ENCODE results near the gene MT1H.
"Not testable (repeated sequence)": the region's sequence is repeated elsewhere in the genome, so short reads cannot be mapped to it uniquely, and the experiment has no call there.

Gene MT1H

GRCh38 chr16:56669005-56669839 is at the start of gene MT1H:
MT1H (plus strand) TSS chr16:56669814; CDS start chr16:56669885, 71 bp downstream.
- FAIRE-seq, result no peak

- no peak for FAIRE-seq
Observed at GRCh38 chr16:56620339-56620897, 49.2 kb upstream of the MT1H start.

GRCh38 chr16:56621665-56622445 is 47.8 kb upstream of the MT1H start:
- not testable (repeated sequence) for FAIRE-seq

DNA sequence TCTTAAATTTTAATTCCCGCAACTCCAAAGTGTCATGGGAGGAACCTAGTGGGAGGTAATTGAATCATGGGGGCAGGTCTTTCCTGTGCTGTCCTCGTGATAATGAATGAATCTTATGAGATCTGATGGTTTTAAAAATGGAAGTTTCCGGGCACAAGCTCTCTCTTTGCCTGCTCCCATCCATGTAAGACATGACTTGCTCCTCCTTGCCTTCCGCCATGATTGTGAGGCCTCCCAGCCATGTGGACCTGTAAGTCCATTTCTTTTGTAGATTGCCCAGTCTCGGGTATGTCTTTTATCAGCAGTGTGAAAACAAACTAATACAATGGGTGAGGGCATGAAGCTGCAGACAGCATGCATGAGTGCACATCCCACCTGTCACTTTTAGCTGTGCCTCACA is 46.4 kb upstream of the MT1H start:
- not testable (repeated sequence) for FAIRE-seq

DNA sequence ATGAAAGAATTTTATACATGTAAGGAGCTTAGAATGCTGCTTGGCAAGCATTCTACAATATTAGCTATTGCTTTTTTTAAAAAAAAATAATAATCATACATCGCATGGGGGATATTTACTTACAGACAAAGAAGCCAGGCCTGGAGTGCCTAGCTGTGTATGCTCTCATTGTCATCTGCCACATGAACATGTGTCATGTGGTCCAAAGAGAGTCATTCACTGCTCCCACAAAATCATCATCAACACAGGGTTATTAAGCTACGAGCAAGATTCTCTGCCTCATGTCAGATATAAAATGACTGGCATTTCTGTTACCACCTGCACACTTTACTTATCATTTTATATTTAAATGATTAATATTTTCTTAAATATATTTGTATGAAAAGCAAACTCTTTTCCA is 46.0 kb upstream of the MT1H start:
- no peak for FAIRE-seq

GRCh38 chr16:56625140-56625942 is 44.3 kb upstream of the MT1H start, which contains the start of gene MT1E:
MT1E (plus strand) TSS chr16:56625781; CDS start chr16:56625852, 71 bp downstream.
- no peak for FAIRE-seq

- FAIRE-seq, result no peak
Observed at GRCh38 chr16:56625943-56626654, 43.5 kb upstream of the MT1H start.

GRCh38 chr16:56626685-56627084 is 42.9 kb upstream of the MT1H start:
- no peak for FAIRE-seq

DNA sequence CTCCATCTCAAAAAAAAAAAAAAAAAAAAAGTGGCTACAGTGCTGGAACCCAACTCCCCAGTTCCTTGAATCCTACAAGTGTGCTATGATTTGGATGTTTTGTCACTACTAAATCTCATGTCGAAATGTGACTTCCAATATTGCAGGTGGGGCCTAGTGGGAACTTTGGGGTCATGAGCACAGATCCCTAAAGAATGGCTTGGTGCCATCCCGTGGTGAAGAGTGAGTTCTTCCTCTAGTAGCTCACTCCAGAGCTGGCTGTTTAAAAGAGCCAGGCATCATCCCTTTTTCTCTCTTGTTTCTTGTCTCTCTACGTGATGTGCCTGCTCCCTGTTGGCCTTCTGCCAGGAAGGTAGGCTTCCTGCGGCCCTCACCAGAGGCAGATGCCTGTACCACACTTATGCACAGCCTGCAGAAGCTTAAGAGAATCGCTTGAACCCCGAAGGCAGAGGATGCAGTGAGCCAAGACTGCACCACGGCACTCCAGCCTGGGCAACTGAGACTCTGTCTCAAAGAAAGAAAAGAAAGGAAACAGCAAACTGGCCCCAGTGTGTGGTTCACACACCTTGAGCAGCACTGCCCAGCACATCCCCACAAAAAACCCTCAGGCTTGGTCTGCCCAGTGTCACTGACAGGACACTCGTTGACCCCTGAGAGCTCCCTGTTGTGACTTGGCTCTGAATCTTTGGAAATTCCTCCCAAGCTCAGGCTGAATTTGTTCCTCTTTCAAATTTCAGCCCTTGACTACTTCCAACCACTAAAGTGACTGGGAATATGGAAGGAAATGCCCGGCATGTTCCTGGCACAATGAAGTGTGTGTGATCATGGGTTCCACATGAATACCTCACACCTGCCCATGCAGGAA is 40.9 kb upstream of the MT1H start:
- no peak for FAIRE-seq

DNA sequence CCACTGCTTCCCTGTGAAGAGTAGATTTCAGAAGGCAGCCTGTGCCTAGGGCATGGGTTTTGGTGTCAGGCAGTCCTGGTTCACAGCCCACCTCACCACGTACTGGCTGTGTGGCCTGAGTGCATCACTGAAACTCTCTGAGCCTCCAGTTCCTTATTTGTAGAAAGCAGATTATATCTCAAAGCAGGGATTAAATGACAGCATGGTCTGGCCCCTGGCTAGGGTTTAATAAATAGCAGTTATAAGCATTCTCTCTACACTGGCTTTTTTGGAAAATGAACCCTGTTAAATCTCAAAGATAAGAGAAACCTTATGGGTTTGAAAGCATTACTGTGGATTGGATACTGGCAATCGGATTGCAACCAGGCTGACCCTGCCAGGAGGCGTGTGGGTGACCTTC is 40.1 kb upstream of the MT1H start:
- FAIRE-seq, result no peak

DNA sequence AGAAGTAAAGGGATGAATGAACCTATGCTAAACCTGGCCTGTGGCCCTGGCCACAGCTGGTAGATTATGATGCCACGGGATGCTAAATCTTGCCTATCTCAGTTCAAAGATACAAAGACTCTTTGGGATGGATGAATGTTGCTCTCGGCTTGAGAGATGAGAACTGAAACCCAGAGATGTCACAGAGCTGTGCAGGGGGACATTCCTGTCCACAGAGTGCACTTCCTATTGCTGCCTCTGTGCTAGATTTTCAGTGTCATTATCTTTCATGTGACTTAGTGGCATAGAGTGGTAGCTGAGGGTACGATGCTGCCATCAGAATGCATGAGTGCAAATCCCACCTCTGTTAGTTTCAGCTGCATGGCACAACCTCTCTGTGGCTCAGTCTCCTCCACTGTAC is 39.5 kb upstream of the MT1H start:
- no peak for FAIRE-seq

- FAIRE-seq, result no peak
Observed at GRCh38 chr16:56631197-56631596, 38.4 kb upstream of the MT1H start.

- FAIRE-seq, result no peak
Observed at GRCh38 chr16:56631832-56632155, 37.8 kb upstream of the MT1H start.

- no peak for FAIRE-seq
Observed at GRCh38 chr16:56632156-56632847, 37.3 kb upstream of the MT1H start, which contains the start of gene MT1M. MT1M (plus strand) TSS chr16:56632659; CDS start chr16:56632732, 73 bp downstream.

- FAIRE-seq, result no peak
Observed at GRCh38 chr16:56632848-56633365, 36.7 kb upstream of the MT1H start.

GRCh38 chr16:56633535-56633934 is 36.1 kb upstream of the MT1H start:
- FAIRE-seq, result no peak

DNA sequence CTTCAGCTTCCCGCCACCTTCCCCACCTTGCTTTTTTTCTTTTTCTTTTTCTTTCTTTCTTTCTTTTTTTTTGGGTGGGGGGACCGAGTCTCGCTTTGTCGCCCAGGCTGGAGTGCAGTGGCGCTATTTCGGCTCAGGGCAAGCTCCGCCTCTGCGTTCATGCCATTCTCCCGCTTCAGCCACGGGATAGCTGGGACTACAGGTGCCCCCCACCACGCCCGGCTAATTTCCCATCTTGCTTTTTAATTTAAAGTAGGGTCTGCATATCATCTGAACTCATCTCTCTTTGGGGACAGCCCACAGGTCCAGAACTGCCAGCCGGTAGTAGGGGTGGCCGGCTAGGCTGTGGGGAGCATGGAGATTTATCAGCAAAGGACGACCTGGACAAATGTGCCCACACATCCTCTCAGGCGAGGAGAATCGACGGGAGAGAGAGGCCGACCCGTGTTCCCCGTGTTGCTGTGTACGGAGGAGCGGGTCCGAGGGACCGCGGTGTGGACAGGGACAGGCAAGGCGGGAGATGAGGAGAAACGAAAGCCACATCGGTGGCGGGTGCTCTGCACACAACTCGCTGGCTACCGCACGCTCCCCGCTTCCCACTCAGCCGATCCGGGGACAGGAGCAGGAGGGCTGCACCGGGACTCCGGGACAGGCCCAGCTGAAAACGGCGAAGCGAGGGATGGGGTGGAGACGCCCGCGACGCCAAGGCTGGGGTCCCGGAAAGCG is 34.7 kb upstream of the MT1H start:
- FAIRE-seq, result no peak

GRCh38 chr16:56635441-56635967 is 34.1 kb upstream of the MT1H start:
- no peak for FAIRE-seq

All from A204.1 (cell line).